Measurements from ENCODE around the gene C1QTNF3. TPM values are rescaled to one million over a fixed set of nuclear protein-coding genes. Genes with fewer than 3 reads are reported as not detected.
"Not testable (repeated sequence)": the region's sequence is repeated elsewhere in the genome, so short reads cannot be mapped to it uniquely, and the experiment has no call there.

C1QTNF3 gene
- total RNA-seq, 1 donor from 2014 or later: 90.3 TPM

- H3K27ac ChIP-seq (ENCODE audit: low read depth, low read length): no peak overlapping the region
- H3K9me3 ChIP-seq (ENCODE audit: control insufficient read depth in 3 of 3, low read length in 3 of 3): no peaks in the 10 kb centered on the region
- H3K36me3 ChIP-seq (ENCODE audit: control insufficient read depth in 3 of 3, insufficient read depth in 3 of 3, low read length in 3 of 3): no peaks in the 10 kb centered on the region
Measured at GRCh38 chr5:34014626-34015025, 28.4 kb downstream of the C1QTNF3 start.

GRCh38 chr5:34013547-34013946 is 29.5 kb downstream of the C1QTNF3 start:
- no peaks in the 10 kb centered on the region for H3K9me3 ChIP-seq (ENCODE audit: control insufficient read depth in 3 of 3, low read length in 3 of 3)
- no peak overlapping the region for H3K9ac ChIP-seq (ENCODE audit: low read depth in 1 of 3, low read length in 3 of 3)
- H3K4me3 ChIP-seq (ENCODE audit: low read length in 3 of 3): no peak overlapping the region
- H3K4me1 ChIP-seq (ENCODE audit: control insufficient read depth in 3 of 3, insufficient read depth in 3 of 3, low read length in 3 of 3): peaks cover 0 to 8% (median 2%) of the 10 kb centered on the region in 3 donors
- H3K27me3 ChIP-seq (ENCODE audit: control insufficient read depth in 3 of 3, insufficient read depth in 3 of 3, low read length in 3 of 3): no peaks in the 10 kb centered on the region
- no peak overlapping the region for H3K27ac ChIP-seq (ENCODE audit: low read depth, low read length)
- H3K36me3 ChIP-seq (ENCODE audit: control insufficient read depth in 3 of 3, insufficient read depth in 3 of 3, low read length in 3 of 3): no peaks in the 10 kb centered on the region

More at GRCh38 chr5:34014626-34015025, 28.4 kb downstream of the C1QTNF3 start:
- no peaks in the 10 kb centered on the region for H3K27me3 ChIP-seq (ENCODE audit: control insufficient read depth in 3 of 3, insufficient read depth in 3 of 3, low read length in 3 of 3)
- H3K4me3 ChIP-seq (ENCODE audit: low read length in 3 of 3): no peak overlapping the region
- no peak overlapping the region for H3K9ac ChIP-seq (ENCODE audit: low read depth in 1 of 3, low read length in 3 of 3)
- peaks cover 0 to 5% (median 2%) of the 10 kb centered on the region in 3 donors for H3K4me1 ChIP-seq (ENCODE audit: control insufficient read depth in 3 of 3, insufficient read depth in 3 of 3, low read length in 3 of 3)

DNA sequence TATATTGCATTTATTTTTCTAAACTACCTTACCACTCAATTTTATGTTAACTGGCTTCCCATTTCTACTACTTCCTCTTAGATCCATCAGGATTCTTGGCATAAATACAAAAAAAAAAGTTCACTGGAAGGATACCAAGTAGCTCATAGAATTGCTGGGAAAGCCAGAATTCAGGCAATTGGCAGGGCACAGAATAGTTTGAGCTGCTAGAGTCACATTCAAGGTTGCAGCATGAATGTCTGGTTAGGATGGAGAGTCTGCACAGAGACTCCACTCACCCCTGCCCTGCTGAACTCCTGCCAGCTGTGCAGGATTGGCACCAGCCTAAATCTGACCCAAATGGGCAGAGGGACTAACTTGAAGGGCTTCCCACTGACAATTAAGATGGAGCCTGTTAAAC is 30.2 kb downstream of the C1QTNF3 start:
- Histone ChIP-seq H3K4me3 (ENCODE audit: low read length in 3 of 3) (no peak overlapping the region), H3K9ac (ENCODE audit: low read depth in 1 of 3, low read length in 3 of 3) (no peak overlapping the region), H3K9me3 (ENCODE audit: control insufficient read depth in 3 of 3, low read length in 3 of 3) (no peaks in the 10 kb centered on the region), H3K36me3 (ENCODE audit: control insufficient read depth in 3 of 3, insufficient read depth in 3 of 3, low read length in 3 of 3) (no peaks in the 10 kb centered on the region), H3K27ac (ENCODE audit: low read depth, low read length) (no peak overlapping the region), H3K27me3 (ENCODE audit: control insufficient read depth in 3 of 3, insufficient read depth in 3 of 3, low read length in 3 of 3) (no peaks in the 10 kb centered on the region), H3K4me1 (ENCODE audit: control insufficient read depth in 3 of 3, insufficient read depth in 3 of 3, low read length in 3 of 3) (peaks cover 0 to 8% (median 2%) of the 10 kb centered on the region in 3 donors)

- H3K9ac ChIP-seq (ENCODE audit: low read depth in 1 of 3, low read length in 3 of 3): no peak overlapping the region
- no peaks in the 10 kb centered on the region for H3K9me3 ChIP-seq (ENCODE audit: control insufficient read depth in 3 of 3, low read length in 3 of 3)
- H3K4me1 ChIP-seq (ENCODE audit: control insufficient read depth in 3 of 3, insufficient read depth in 3 of 3, low read length in 3 of 3): peaks cover 8 to 17% (median 12%) of the 10 kb centered on the region in 3 donors
- H3K27ac ChIP-seq (ENCODE audit: low read depth, low read length): no peak overlapping the region
- H3K36me3 ChIP-seq (ENCODE audit: control insufficient read depth in 3 of 3, insufficient read depth in 3 of 3, low read length in 3 of 3): no peaks in the 10 kb centered on the region
- no peaks in the 10 kb centered on the region for H3K27me3 ChIP-seq (ENCODE audit: control insufficient read depth in 3 of 3, insufficient read depth in 3 of 3, low read length in 3 of 3)
- no peak overlapping the region for H3K4me3 ChIP-seq (ENCODE audit: low read length in 3 of 3)
Measured at GRCh38 chr5:34011536-34011935, 31.5 kb downstream of the C1QTNF3 start.

GRCh38 chr5:34010146-34010545 is 32.9 kb downstream of the C1QTNF3 start:
- H3K4me3 ChIP-seq (ENCODE audit: low read length in 3 of 3); H3K36me3 ChIP-seq (ENCODE audit: control insufficient read depth in 3 of 3, insufficient read depth in 3 of 3, low read length in 3 of 3); H3K9ac ChIP-seq (ENCODE audit: low read depth in 1 of 3, low read length in 3 of 3); H3K27me3 ChIP-seq (ENCODE audit: control insufficient read depth in 3 of 3, insufficient read depth in 3 of 3, low read length in 3 of 3); H3K27ac ChIP-seq (ENCODE audit: low read depth, low read length); H3K9me3 ChIP-seq (ENCODE audit: control insufficient read depth in 3 of 3, low read length in 3 of 3): not testable (repeated sequence)
- H3K4me1 ChIP-seq (ENCODE audit: control insufficient read depth in 3 of 3, insufficient read depth in 3 of 3, low read length in 3 of 3): peaks cover 9 to 21% (median 19%) of the 10 kb centered on the region in 3 donors

- H3K9me3 ChIP-seq (ENCODE audit: control insufficient read depth in 3 of 3, low read length in 3 of 3): no peaks in the 10 kb centered on the region
- peaks cover 0 to under 1% (median 0%) of the 10 kb centered on the region in 3 donors for H3K36me3 ChIP-seq (ENCODE audit: control insufficient read depth in 3 of 3, insufficient read depth in 3 of 3, low read length in 3 of 3)
- H3K9ac ChIP-seq (ENCODE audit: low read depth in 1 of 3, low read length in 3 of 3): no peak overlapping the region
- no peak overlapping the region for H3K4me3 ChIP-seq (ENCODE audit: low read length in 3 of 3)
- H3K4me1 ChIP-seq (ENCODE audit: control insufficient read depth in 3 of 3, insufficient read depth in 3 of 3, low read length in 3 of 3): peaks cover 9 to 21% (median 19%) of the 10 kb centered on the region in 3 donors
- no peak overlapping the region for H3K27ac ChIP-seq (ENCODE audit: low read depth, low read length)
- H3K27me3 ChIP-seq (ENCODE audit: control insufficient read depth in 3 of 3, insufficient read depth in 3 of 3, low read length in 3 of 3): no peaks in the 10 kb centered on the region
Measured at GRCh38 chr5:34009610-34010009, 33.4 kb downstream of the C1QTNF3 start.

DNA sequence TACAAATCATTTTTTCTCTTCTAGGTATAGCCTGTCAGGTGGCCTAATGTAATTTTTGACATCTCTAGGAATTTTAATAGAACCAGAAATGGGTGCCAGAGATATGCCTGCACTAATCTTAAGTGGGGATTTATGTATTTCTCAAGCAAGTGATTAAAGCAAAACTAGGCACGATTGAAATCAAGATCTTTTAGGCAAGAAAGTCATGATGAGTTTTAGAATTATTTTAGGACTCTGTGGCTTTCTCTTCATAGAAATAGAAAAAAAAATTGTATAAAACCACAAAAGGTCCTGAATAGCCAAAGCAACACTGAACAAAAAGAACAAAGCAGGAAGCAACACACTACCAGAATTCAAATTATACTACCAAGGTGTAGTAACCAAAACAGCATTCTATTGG is 34.2 kb downstream of the C1QTNF3 start:
- peak overlapping the region; percentile 92 to 98 (median 92) for H3K4me3 ChIP-seq (ENCODE audit: low read length in 3 of 3)
- no peaks in the 10 kb centered on the region for H3K9me3 ChIP-seq (ENCODE audit: control insufficient read depth in 3 of 3, low read length in 3 of 3)
- H3K4me1 ChIP-seq (ENCODE audit: control insufficient read depth in 3 of 3, insufficient read depth in 3 of 3, low read length in 3 of 3): peaks cover 9 to 21% (median 19%) of the 10 kb centered on the region in 3 donors
- H3K27ac ChIP-seq (ENCODE audit: low read depth, low read length): peak overlapping the region; percentile 85
- H3K36me3 ChIP-seq (ENCODE audit: control insufficient read depth in 3 of 3, insufficient read depth in 3 of 3, low read length in 3 of 3): peaks cover 3 to 7% (median 3%) of the 10 kb centered on the region in 3 donors
- no peaks in the 10 kb centered on the region for H3K27me3 ChIP-seq (ENCODE audit: control insufficient read depth in 3 of 3, insufficient read depth in 3 of 3, low read length in 3 of 3)
- peak overlapping the region; percentile 67 to 92 (median 91) for H3K9ac ChIP-seq (ENCODE audit: low read depth in 1 of 3, low read length in 3 of 3)

- peak within 1 kb of the TSS; percentile 92 to 98 (median 92) for H3K4me3 ChIP-seq (ENCODE audit: low read length in 3 of 3)
- peak within 1 kb of the TSS; percentile 85 for H3K27ac ChIP-seq (ENCODE audit: low read depth, low read length)
- no peaks in the 10 kb centered on the region for H3K9me3 ChIP-seq (ENCODE audit: control insufficient read depth in 3 of 3, low read length in 3 of 3)
- no peaks in the 10 kb centered on the region for H3K27me3 ChIP-seq (ENCODE audit: control insufficient read depth in 3 of 3, insufficient read depth in 3 of 3, low read length in 3 of 3)
- peak within 1 kb of the TSS; percentile 77 to 92 (median 91) for H3K9ac ChIP-seq (ENCODE audit: low read depth in 1 of 3, low read length in 3 of 3)
- peaks cover 9 to 21% (median 19%) of the 10 kb centered on the region in 3 donors for H3K4me1 ChIP-seq (ENCODE audit: control insufficient read depth in 3 of 3, insufficient read depth in 3 of 3, low read length in 3 of 3)
- H3K36me3 ChIP-seq (ENCODE audit: control insufficient read depth in 3 of 3, insufficient read depth in 3 of 3, low read length in 3 of 3): peaks cover 7 to 13% (median 11%) of the 10 kb centered on the region in 3 donors
Measured at GRCh38 chr5:34007621-34008600, 35.1 kb downstream of the C1QTNF3 start, which contains the start of gene AMACR. Gene AMACR (minus strand): TSS chr5:34008050. CDS start chr5:34008019, 31 bp downstream.

DNA sequence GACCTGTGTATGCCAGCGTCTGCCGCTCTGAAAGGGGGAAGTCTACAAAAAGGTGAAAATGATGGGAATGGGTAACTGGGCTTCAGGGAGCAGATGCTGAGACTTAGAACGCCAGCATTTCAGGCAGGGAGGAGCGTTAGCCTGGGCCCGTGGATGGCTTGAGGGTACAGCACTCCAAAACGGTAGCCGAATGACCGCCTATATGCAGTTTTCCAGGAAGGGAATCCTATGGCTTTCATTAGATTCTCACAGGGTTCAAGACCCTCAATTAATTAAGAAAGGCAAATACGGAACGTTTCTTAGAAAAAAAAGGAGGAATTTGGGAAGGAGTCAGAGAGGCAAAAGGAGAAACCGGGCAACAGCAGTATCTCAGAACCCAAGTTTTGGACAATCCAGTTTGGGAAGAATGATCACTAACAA is 35.8 kb downstream of the C1QTNF3 start:
- peak overlapping the region; percentile 92 to 98 (median 92) for H3K4me3 ChIP-seq (ENCODE audit: low read length in 3 of 3)
- H3K9ac ChIP-seq (ENCODE audit: low read depth in 1 of 3, low read length in 3 of 3): peak overlapping the region; percentile 77 to 91 (median 90)
- H3K27me3 ChIP-seq (ENCODE audit: control insufficient read depth in 3 of 3, insufficient read depth in 3 of 3, low read length in 3 of 3): no peaks in the 10 kb centered on the region
- H3K9me3 ChIP-seq (ENCODE audit: control insufficient read depth in 3 of 3, low read length in 3 of 3): no peaks in the 10 kb centered on the region
- peaks cover 9 to 20% (median 19%) of the 10 kb centered on the region in 3 donors for H3K4me1 ChIP-seq (ENCODE audit: control insufficient read depth in 3 of 3, insufficient read depth in 3 of 3, low read length in 3 of 3)
- peak overlapping the region; percentile 85 for H3K27ac ChIP-seq (ENCODE audit: low read depth, low read length)
- peaks cover 7 to 20% (median 18%) of the 10 kb centered on the region in 3 donors for H3K36me3 ChIP-seq (ENCODE audit: control insufficient read depth in 3 of 3, insufficient read depth in 3 of 3, low read length in 3 of 3)

- Histone ChIP-seq H3K4me3 (ENCODE audit: low read length in 3 of 3) (no peak overlapping the region), H3K4me1 (ENCODE audit: control insufficient read depth in 3 of 3, insufficient read depth in 3 of 3, low read length in 3 of 3) (peaks cover 7 to 19% (median 16%) of the 10 kb centered on the region in 3 donors), H3K9ac (ENCODE audit: low read depth in 1 of 3, low read length in 3 of 3) (no peak overlapping the region), H3K27me3 (ENCODE audit: control insufficient read depth in 3 of 3, insufficient read depth in 3 of 3, low read length in 3 of 3) (no peaks in the 10 kb centered on the region), H3K9me3 (ENCODE audit: control insufficient read depth in 3 of 3, low read length in 3 of 3) (no peaks in the 10 kb centered on the region), H3K36me3 (ENCODE audit: control insufficient read depth in 3 of 3, insufficient read depth in 3 of 3, low read length in 3 of 3) (peaks cover 7 to 20% (median 18%) of the 10 kb centered on the region in 3 donors), H3K27ac (ENCODE audit: low read depth, low read length) (no peak overlapping the region)
Measured at GRCh38 chr5:34005681-34006080, 37.3 kb downstream of the C1QTNF3 start.

Data from skeletal muscle tissue (tissue), 4 donors.